Epithelial cell of umbilical artery (primary cell): ENCODE data around the gene TDRD6. TPM values are rescaled to one million over a fixed set of nuclear protein-coding genes. Genes with fewer than 3 reads are reported as not detected.

Experiments used
- total RNA-seq: library from RNA; depleted of rRNA; stranded (reverse); fragments of >200 nt; gene quantifications from 2 replicates; pipeline ENCODE4 v1.2.3, GENCODE V29; 2014

The TDRD6 gene
- not detected in 2 replicates for total RNA-seq

GRCh38 chr6:46687619-46688097 lies at the start of gene TDRD6:
TDRD6 (plus strand) TSS chr6:46687885; CDS start chr6:46688129, 244 bp downstream.

GRCh38 chr6:46652603-46653438 lies 34.9 kb upstream of the TDRD6 start, which contains the start of the genes CYP39A1 and SLC25A27:
CYP39A1 (minus strand) TSS chr6:46652818; CDS start chr6:46652582, 236 bp downstream.
SLC25A27 (plus strand) TSS chr6:46652975; CDS start chr6:46653193, 218 bp downstream.

GRCh38 chr6:46734867-46735719 lies 47.4 kb downstream of the TDRD6 start, which contains the start of gene PLA2G7:
PLA2G7 (minus strand) TSS chr6:46735375; CDS start chr6:46722891, 12,484 bp downstream.

GRCh38 chr6:46746696-46747095 lies 59.0 kb downstream of the TDRD6 start, which contains the start of gene ANKRD66:
ANKRD66 (plus strand) TSS chr6:46746933; CDS start chr6:46751949, 5,016 bp downstream.

Other genes with a start within 250 kb of the TDRD6 start
- gene RCAN2, start 196.4 kb upstream of the TDRD6 start, total RNA-seq = 0.32 TPM in 1 of 2 replicates, not detected in the other
- under 0.01 and 0.15 TPM in 2 replicates for gene CYP39A1, start 35.1 kb upstream of the TDRD6 start, total RNA-seq
- gene SLC25A27, start 34.9 kb upstream of the TDRD6 start, total RNA-seq = 0.32 and 1.5 TPM in 2 replicates
- not detected in 2 replicates for gene PLA2G7, start 47.5 kb downstream of the TDRD6 start, total RNA-seq
- gene ANKRD66, start 59.0 kb downstream of the TDRD6 start, total RNA-seq = not detected in 2 replicates
- gene MEP1A, start 105.5 kb downstream of the TDRD6 start, total RNA-seq = not detected in 2 replicates
- gene ADGRF5, start 234.1 kb downstream of the TDRD6 start, total RNA-seq = 2.9 and 7.6 TPM in 2 replicates